Panc1 (cell line): ENCODE results near the gene TRIO. TPM values are rescaled to one million over a fixed set of nuclear protein-coding genes. Genes with fewer than 3 reads are reported as not detected.

Source experiments
- ATAC-seq: fragments of 200-7000 bp; cut with Tn5 transposase; 2 replicates; pipeline ENCODE4 v1.9.1; 2020; ENCODE audit warnings: mild to moderate bottlenecking, moderate library complexity
- BruUV-seq: library from RNA; stranded (reverse); fragments of 400-500 nt; replicated peaks from 2 replicates; lab custom pipeline; 2021; lab: Mats Ljungman, UMichigan
- CTCF ChIA-PET: fragments of 300-600 bp; sonication (Branson Sonifier 250); formaldehyde crosslinking; loops from one replicate; lab custom pipeline; 2022; ENCODE audit warnings: antibody characterized with exemption; lab: Charles Lee
- POLR2A ChIA-PET: fragments of 300-600 bp; sonication (Branson Sonifier 250); formaldehyde crosslinking; loops from one replicate; lab custom pipeline; 2022; ENCODE audit warnings: antibody characterized with exemption; lab: Charles Lee
- DNase-seq: peaks from one replicate; pipeline ENCODE4 v3.0.0-alpha.2; 2010; ENCODE audit warnings: low read depth, low spot score
- H3K27ac ChIP-seq: 2 replicates; pipeline ENCODE4 v1.5.1; 2011; ENCODE audit warnings: mild to moderate bottlenecking, low read length, inconsistent platforms
- H3K27me3 ChIP-seq: fragments of 200-500 bp; sonication (Bioruptor generic); 2 replicates; pipeline ENCODE4 v1.6.0; 2014; ENCODE audit warnings: low read length, inconsistent platforms; ENCODE audit not compliant: control insufficient read depth, insufficient read depth
- H3K36me3 ChIP-seq: fragments of 200-500 bp; sonication (Bioruptor generic); 2 replicates; pipeline ENCODE4 v1.5.1; 2014; ENCODE audit warnings: inconsistent platforms, mild to moderate bottlenecking, low read length, moderate library complexity; ENCODE audit not compliant: control insufficient read depth, insufficient read depth
- H3K4me1 ChIP-seq: 2 replicates; pipeline ENCODE4 v1.5.1; 2011; ENCODE audit warnings: inconsistent platforms, mild to moderate bottlenecking, low read length, moderate library complexity; ENCODE audit not compliant: control insufficient read depth, insufficient read depth
- H3K4me3 ChIP-seq, 2 experiments: 2 replicates each; pipeline ENCODE4 v1.5.1; 2011 to 2012; ENCODE audit warnings: low read depth in 2 of 2, low read length in 2 of 2, mild to moderate bottlenecking in 2 of 2, inconsistent platforms in 1 of 2, moderate library complexity in 1 of 2
- H3K9me3 ChIP-seq: fragments of 200-500 bp; sonication (Bioruptor generic); 2 replicates; pipeline ENCODE4 v1.5.1; 2014; ENCODE audit warnings: low read depth, mild to moderate bottlenecking, inconsistent platforms, low read length, moderate library complexity; ENCODE audit not compliant: control insufficient read depth, insufficient read depth
- POLR2AphosphoS5 ChIP-seq: IDR thresholded peaks from 2 replicates; pipeline ENCODE4 v1.6.1; 2012; ENCODE audit warnings: mild to moderate bottlenecking, low read depth, low read length, moderate library complexity
- SIN3A ChIP-seq: IDR thresholded peaks from 2 replicates; pipeline ENCODE4 v1.6.1; 2012; ENCODE audit warnings: low read depth, mild to moderate bottlenecking, low read length, moderate library complexity, borderline replicate concordance; ENCODE audit not compliant: insufficient read depth
- TCF7L2 ChIP-seq: IDR thresholded peaks from 2 replicates; pipeline ENCODE4 v1.6.1; 2011; ENCODE audit warnings: mild to moderate bottlenecking, low read depth, low read length, inconsistent platforms
- in situ Hi-C: cut with HindIII; loops from 2 replicates; pipeline ENCODE4 v1.10.0; 2016; ENCODE audit warnings: low sequenced_read_pairs, low pct_unique_long_range_greater_than_20kb
- intact Hi-C: fragments of 100-400 bp; cut with micrococcal nuclease; formaldehyde crosslinking; loops from one replicate; pipeline ENCODE4 v1.10.0; 2022; ENCODE audit not compliant: unreplicated experiment
- total RNA-seq: library from RNA; stranded (reverse); gene quantifications from one replicate; pipeline ENCODE4 v1.2.1, GENCODE V29; 2021; ENCODE audit not compliant: unreplicated experiment
- TF ChIP-seq, protein P1 (sequence below): fragments of 450-650 bp; IDR thresholded peaks from 2 replicates; pipeline ENCODE4 v1.5.1; 2017; ENCODE audit warnings: mild to moderate bottlenecking
- TF ChIP-seq, protein P2 (sequence below), 2 experiments: IDR thresholded peaks; 2 replicates each; pipeline ENCODE4 v1.6.1; 2011 to 2012; ENCODE audit warnings: low read depth in 2 of 2, control low read depth in 1 of 2, low read length in 1 of 2, mild to moderate bottlenecking in 1 of 2, moderate library complexity in 1 of 2; ENCODE audit not compliant: insufficient read depth in 1 of 2

TRIO gene
- total RNA-seq, 1 experiment from 2014 or later: 349 TPM

DNA sequence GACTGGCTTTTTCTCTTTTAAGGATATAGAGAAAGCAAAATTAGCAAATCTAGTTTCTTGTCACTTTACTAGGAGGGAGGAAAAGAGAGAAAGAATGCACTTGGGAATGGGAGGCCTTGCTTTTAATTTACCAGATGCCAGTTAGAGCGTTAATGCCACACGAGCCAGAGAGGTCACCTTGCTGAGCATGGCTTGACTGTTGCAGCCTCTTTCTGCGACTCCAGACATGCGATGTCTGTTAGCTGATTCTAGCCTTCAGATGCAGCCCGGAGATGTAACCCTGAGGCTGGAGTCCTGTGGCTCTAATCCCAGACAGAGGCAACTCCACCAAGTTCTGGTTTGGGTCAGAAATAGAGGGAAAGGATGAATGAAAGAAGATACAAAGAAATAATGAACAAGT is 152.5 kb downstream of the TRIO start:
- ATAC-seq (no peak), DNase-seq (no peak)
- H3K27ac ChIP-seq: no peak overlapping the region
- intact Hi-C loops (no loop called here), in situ Hi-C loops (no loop called here)
- TF ChIP-seq POLR2AphosphoS5: no peak
- no peak for TF ChIP-seq SIN3A
- TF ChIP-seq, protein P1, sequence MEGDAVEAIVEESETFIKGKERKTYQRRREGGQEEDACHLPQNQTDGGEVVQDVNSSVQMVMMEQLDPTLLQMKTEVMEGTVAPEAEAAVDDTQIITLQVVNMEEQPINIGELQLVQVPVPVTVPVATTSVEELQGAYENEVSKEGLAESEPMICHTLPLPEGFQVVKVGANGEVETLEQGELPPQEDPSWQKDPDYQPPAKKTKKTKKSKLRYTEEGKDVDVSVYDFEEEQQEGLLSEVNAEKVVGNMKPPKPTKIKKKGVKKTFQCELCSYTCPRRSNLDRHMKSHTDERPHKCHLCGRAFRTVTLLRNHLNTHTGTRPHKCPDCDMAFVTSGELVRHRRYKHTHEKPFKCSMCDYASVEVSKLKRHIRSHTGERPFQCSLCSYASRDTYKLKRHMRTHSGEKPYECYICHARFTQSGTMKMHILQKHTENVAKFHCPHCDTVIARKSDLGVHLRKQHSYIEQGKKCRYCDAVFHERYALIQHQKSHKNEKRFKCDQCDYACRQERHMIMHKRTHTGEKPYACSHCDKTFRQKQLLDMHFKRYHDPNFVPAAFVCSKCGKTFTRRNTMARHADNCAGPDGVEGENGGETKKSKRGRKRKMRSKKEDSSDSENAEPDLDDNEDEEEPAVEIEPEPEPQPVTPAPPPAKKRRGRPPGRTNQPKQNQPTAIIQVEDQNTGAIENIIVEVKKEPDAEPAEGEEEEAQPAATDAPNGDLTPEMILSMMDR: no peak
- TF ChIP-seq TCF7L2: no peak
- TF ChIP-seq, protein P2, sequence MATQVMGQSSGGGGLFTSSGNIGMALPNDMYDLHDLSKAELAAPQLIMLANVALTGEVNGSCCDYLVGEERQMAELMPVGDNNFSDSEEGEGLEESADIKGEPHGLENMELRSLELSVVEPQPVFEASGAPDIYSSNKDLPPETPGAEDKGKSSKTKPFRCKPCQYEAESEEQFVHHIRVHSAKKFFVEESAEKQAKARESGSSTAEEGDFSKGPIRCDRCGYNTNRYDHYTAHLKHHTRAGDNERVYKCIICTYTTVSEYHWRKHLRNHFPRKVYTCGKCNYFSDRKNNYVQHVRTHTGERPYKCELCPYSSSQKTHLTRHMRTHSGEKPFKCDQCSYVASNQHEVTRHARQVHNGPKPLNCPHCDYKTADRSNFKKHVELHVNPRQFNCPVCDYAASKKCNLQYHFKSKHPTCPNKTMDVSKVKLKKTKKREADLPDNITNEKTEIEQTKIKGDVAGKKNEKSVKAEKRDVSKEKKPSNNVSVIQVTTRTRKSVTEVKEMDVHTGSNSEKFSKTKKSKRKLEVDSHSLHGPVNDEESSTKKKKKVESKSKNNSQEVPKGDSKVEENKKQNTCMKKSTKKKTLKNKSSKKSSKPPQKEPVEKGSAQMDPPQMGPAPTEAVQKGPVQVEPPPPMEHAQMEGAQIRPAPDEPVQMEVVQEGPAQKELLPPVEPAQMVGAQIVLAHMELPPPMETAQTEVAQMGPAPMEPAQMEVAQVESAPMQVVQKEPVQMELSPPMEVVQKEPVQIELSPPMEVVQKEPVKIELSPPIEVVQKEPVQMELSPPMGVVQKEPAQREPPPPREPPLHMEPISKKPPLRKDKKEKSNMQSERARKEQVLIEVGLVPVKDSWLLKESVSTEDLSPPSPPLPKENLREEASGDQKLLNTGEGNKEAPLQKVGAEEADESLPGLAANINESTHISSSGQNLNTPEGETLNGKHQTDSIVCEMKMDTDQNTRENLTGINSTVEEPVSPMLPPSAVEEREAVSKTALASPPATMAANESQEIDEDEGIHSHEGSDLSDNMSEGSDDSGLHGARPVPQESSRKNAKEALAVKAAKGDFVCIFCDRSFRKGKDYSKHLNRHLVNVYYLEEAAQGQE (IDR thresholded peaks at IDR 0.05; ENCODE audit: insufficient read depth in 1 of 2, low read depth in 2 of 2, low read length in 1 of 2): no peak
- no peaks in the 10 kb centered on the region for H3K27me3 ChIP-seq
- H3K36me3 ChIP-seq: peaks cover 45% of the 10 kb centered on the region
- BruUV-seq: no TSS peak
- ChIA-PET CTCF (no interaction called here), POLR2A (no interaction called here)
- no peak overlapping the region for H3K4me3 ChIP-seq
- no peaks in the 10 kb centered on the region; the same call in 1 of the 2 replicates for H3K4me1 ChIP-seq
- no peaks in the 10 kb centered on the region for H3K9me3 ChIP-seq

DNA sequence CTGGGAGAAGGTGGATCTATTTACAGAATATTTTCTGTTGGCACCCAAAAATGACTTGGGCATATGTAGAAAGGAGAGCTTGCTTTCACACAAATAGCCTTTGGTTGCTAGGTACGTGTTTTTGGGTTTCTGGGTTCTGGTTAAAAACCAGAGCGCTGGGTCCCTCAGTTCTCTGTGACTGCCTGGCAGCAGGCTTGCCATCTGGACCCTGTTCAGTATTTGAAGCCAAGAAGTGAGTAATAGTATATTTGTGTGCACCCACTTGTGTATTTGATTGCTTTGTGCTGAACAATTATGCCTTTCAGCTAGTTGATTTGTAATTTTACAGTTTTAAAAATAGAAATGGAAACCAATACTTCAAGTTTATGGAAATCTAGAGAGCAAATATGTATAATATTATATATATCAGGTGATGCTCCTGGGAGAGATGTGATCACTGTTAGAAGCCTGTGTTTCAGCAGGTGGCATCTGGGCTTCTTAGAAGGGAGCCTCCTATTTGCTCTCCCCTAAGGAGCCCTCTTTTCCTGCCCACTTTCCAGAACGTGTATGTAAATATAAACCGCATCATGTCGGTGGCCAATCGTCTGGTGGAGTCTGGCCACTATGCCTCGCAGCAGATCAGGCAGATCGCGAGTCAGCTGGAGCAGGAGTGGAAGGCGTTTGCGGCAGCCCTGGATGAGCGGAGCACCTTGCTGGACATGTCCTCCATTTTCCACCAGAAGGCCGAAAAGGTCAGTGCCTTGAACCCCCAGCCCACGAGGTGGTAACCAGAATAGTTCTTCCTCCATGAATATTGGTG is 153.6 kb downstream of the TRIO start:
- no peak for DNase-seq
- ChIA-PET POLR2A (interaction anchor here (0.6 to 1.0 kb wide), 3 partner anchors 20 to 66 kb away, joined by 3 read pairs; no protein-coding TSS in a partner anchor), CTCF (interaction anchor here (1.1 kb wide), 1 partner anchor 26 kb away, joined by 3 read pairs; no protein-coding TSS in a partner anchor)
- Histone ChIP-seq H3K27me3 (no peaks in the 10 kb centered on the region), H3K9me3 (no peaks in the 10 kb centered on the region), H3K4me1 (no peaks in the 10 kb centered on the region; the same call in 1 of the 2 replicates), H3K4me3 (no peak overlapping the region), H3K36me3 (peaks cover 55% of the 10 kb centered on the region), H3K27ac (no peak overlapping the region)
- no peak for TF ChIP-seq TCF7L2
- TF ChIP-seq, protein P1: no peak
- intact Hi-C loops (no loop called here), in situ Hi-C loops (no loop called here)
- 0 out of 2 replicates have a peak, but pooled peaks have one; percentile 19 for ATAC-seq
- TSS peak; percentile 12 for BruUV-seq
